Epithelial cell of prostate (primary cell): ENCODE data around the gene CCDC92.

Experiments
- DNase-seq: peaks from one replicate; pipeline ENCODE4 v3.0.0-alpha.2; 2011; ENCODE audit warnings: low read depth, low spot score
- H3K27ac ChIP-seq: fragments of 450-650 bp; 2 replicates; pipeline ENCODE4 v1.5.1; 2017; ENCODE audit warnings: mild to moderate bottlenecking

CCDC92 gene, protein sequence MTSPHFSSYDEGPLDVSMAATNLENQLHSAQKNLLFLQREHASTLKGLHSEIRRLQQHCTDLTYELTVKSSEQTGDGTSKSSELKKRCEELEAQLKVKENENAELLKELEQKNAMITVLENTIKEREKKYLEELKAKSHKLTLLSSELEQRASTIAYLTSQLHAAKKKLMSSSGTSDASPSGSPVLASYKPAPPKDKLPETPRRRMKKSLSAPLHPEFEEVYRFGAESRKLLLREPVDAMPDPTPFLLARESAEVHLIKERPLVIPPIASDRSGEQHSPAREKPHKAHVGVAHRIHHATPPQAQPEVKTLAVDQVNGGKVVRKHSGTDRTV

DNA sequence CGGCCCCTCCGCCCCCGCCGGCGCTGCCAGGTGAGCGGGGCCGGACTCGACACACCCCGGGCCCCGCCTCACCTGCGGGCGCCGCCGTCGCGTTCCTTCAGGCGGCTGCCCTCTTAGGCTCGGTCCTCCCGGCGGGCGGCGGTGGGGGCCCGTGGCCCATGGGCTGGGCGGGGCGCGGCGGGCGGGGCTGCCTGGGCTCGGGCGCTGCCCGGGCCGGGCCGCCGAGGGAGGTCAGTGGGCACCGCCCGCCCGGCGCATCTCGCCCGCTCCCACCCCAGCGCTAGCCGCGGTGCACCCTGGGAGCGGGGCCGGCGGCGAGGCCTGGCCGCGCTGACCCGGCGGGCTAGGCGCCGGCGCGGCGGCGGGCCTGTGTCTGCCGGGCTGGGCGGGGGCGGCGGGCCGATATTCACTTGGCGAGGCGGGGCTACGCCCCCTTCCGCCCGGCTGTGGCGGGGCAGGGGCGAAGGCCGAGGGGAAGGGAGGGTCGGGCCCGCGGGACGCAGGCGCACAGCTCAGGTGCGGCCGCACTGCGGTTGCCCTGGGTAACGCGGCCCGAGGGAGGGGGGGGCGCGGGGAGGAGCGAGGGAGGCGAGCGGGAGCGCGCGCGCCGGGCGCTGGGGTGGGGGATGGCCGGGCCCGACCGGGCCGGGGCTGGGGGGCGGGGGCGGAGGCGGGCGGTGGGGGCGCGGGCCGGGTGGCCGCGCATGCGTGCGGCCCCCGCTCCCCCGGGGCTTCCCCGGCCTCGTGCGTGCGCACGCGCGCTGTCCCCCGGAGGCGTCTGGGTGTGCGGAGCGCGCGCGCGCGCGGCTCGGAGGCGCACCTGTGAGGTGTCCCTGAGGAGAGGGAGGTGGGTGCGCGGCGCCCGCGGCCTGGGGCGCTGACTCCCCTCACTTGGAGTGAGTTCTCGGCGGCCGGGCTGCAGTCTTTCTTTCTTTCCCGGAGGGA lies at the start of gene CCDC92, which contains the start of gene ZNF664:
Gene CCDC92 (minus strand): TSS at position 375 of the 945 bp plus-strand sequence. CDS start 28,526 bp downstream, outside the sequence.
Gene ZNF664 (plus strand): TSS at position 759 of the 945 bp plus-strand sequence. CDS start 38,930 bp downstream, outside the sequence.
- peak within 1 kb of the TSS; percentile 86 for H3K27ac ChIP-seq
- DNase-seq, result peak; percentile 45

DNA sequence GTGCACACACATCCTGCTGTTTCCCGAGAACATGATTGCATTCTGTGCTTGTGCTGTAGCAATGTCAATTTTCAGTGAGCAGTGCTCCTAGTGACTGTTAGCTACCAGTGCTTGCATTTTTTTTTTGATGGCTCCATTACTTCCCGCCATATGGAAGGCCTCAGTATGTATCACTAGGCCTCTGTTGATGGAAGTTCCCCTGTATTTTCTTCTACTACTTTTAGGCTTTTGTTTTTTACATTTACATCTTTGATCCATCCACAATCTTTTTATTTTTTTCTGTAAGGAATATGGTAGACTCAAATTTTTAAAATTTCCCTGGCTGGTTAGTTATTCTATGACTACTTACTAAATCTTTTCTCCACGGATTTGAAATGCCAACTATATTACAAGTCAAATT lies 49.5 kb upstream of the CCDC92 start:
- DNase-seq, result no peak
- no peak overlapping the region for H3K27ac ChIP-seq

DNA sequence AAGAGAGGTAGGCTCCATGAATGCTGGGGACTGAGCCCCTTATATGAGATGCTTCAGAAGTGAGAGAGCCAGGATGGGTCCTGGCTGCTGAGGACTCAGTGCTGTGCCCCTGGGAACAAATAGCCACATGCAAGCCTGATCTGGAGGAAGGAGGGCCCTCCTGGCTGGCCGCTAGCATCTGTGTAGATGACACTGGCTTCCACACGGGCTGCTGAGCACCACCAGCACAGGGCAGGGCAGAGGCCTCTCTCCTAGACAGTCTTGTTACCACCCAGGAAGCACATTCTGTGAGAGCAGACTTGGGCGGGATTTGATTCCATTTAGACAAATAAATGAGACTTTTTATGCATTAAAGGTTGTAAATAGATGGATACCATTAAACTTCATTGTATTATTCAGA lies 48.4 kb upstream of the CCDC92 start:
- H3K27ac ChIP-seq, result no peak overlapping the region

DNA sequence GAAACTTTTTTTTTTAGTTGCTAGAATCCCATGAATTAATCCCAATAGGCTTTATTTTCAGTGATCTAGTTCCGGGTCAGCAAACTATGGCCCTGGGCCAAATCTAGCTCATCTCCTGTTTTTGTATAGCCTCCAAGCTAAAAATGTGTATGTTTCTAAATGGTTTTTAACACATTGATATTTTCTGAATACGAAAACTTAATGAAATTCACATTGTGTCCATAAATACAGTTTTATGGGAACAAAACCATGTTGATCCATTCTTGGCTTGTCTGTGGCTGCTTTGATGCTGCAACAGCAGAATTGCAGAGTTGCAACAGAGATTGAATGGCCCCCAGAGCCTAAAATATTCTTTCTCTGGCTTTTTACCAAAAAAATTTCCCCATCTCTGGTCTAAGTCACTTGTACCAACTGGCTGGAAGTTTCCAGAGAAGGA lies 47.9 kb upstream of the CCDC92 start:
- H3K27ac ChIP-seq, result no peak overlapping the region
- no peak for DNase-seq

More for the DNA sequence above, 48.4 kb upstream of the CCDC92 start:
- DNase-seq, result no peak

DNA sequence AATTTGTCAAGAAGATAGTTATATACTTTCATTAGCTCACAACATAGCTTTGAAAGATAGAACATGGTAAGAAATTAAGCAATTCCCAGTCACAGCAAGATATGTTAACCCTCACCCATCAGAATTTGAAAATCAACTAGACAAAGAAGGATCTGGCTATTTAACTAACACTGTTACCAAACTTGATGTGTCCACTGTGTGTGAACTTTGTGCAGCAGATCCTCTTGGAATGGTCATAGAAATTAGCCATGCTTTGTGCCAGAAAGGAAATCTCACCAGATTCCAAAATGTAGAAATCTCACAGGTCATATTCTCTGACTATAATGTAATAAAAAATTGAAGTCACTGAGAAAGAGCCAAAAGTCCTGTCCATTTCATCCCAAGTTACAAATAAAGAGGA lies 46.5 kb upstream of the CCDC92 start:
- no peak for DNase-seq

DNA sequence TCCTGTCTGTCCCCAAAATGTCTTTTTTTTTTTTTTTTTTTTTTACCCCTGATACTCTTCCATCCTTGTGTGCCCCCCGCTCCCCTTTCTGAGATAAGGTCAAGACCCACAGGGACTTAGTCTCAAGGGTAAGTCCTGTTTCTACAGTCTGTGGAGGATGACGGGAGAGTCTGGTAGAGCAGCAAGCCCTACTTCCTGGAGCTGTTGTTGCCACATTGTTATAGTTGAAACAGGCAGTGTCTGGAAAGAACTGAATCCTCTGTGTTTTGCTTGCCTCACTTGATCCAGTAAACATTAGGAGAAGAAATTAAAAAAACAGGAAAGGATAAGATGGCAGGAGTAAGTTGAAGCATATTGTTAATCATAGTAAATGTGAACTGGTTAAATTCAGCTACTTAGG lies 45.9 kb upstream of the CCDC92 start:
- DNase-seq, result no peak
- no peak overlapping the region for H3K27ac ChIP-seq

More for the DNA sequence above, 46.5 kb upstream of the CCDC92 start:
- H3K27ac ChIP-seq, result no peak overlapping the region

DNA sequence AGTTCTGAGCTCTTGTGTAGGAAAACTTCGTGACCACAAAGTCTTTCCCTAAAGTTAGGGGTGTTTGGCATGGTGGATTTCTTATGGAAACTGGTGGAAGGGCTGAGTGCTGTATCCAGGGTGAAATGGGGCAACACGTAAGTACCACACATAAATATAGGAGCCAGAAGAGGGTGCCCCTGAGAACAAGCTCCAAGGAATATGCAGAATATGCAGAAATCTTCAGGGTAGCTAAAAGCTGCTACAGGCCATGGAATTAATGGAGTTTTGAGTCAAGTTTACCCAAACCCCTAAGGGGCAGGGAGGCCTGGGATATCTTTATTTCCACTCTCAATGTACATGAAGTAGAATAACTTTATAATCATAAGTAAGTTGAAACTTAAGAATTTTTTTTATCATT lies 44.4 kb upstream of the CCDC92 start:
- H3K27ac ChIP-seq, result no peak overlapping the region
- DNase-seq, result no peak

DNA sequence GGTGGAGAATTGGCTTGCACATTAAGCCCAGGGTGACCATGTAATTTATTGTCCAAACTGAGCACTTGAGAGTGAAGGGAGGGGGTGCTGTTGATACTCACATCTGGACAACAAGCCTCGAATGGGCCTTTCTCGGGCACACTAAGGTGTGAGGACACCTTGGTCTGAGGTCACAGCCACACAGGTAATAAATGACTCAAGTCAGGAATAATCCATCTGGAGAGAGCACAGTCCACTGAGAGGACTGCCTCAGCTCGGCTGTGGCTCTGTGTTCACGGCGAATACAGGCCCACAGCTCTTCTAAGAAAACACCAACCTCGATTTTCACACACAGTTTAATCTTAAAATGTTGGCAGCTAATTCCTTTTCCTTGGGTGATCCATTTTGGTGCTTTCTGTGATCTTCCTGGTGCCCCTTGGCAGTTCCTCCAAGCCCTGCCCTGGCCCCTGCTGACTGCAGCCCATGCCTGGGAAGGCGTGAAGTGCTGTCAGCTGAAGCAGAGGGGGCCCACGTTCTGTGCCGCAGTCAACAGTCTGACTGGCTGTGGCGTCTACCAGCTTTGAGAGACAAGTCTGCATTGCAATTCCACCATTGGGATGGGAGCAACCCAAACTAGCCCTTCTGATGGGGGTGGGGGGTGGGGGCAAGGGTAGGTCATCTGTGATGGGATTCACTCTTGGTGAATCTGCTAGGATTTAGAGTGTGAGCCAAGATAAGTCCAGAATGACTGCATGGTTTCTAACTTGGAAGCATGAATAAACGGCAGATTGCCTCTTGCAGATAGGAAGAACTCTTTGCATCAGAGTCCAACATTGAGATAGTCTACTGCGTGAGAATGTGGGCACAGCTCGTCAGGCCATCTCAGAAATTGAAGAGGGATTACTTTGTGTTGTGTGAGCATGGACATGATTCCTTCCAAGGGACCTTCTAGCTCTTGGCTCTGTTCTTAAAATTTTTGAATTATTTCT lies 43.1 kb upstream of the CCDC92 start:
- no peak overlapping the region for H3K27ac ChIP-seq
- DNase-seq, result no peak

DNA sequence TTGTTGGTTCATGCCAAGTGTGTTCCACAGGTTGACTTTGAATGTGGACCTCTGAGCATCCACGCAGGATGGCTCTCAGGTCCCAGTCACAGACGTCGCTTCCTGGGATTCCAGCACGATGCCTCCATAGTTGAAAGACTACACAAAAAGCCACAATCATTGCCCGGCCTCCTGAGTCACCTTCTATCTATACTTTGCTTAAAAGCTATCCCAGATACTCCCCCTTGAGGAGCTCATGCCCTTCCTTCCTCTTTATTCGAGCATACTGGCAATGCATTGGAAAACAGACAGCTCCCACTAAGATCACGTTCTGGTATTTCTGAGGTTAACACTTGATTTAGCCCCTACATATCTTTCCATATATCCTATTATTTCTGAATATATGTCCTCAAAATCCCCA lies 40.4 kb upstream of the CCDC92 start:
- H3K27ac ChIP-seq, result no peak overlapping the region
- DNase-seq, result no peak

DNA sequence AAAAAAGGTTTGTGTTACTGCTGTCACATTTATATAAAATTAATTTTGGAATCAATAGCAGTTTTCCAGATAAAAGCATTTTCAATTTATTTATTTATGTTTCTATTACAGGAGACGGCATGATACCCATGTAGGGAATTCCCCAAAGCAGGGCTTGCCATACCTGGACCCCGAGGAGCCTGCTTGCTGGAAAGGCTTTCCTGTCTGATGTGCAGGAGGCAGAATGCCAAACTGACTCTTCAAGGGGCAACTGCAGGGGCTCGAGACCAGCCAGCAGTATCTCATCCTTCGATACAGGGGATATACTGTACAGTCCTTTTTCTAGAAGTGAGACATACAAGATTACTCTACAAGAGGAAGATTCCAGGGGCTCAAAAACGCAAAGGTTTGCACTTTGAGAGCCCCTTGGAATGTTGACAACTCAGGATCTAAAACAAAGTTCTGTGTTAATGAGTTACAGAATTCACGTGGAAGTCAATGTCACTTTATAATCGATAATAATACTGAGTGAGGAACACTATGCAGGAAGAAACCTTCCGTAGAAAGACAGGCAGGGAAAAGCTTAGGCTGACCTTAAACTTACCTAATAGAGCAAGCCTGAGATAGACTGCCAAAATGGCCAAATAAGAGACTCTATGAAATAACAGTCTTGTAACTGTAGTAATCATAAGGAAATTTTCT lies 38.9 kb upstream of the CCDC92 start:
- H3K27ac ChIP-seq, result no peak overlapping the region
- DNase-seq, result no peak

DNA sequence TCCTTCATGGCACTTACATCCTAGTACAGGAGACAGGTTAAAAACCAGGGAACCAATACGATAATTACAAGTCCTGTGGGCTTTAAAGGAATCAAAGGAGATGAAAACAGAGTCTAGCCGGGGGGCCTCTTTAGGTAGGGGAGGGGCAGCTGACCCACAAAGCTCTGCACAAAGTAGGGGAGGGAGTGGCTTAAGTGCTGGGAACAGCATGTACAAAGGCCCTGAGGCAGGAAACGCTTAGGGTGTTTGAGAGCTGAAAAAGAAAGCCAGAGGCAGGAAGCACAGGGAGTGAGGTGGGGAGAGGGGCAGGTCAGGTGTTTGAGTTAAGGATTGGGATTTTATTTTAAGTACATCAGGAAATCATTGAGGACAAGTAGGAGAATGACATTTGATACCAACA lies 38.1 kb upstream of the CCDC92 start:
- H3K27ac ChIP-seq, result no peak overlapping the region
- no peak for DNase-seq

DNA sequence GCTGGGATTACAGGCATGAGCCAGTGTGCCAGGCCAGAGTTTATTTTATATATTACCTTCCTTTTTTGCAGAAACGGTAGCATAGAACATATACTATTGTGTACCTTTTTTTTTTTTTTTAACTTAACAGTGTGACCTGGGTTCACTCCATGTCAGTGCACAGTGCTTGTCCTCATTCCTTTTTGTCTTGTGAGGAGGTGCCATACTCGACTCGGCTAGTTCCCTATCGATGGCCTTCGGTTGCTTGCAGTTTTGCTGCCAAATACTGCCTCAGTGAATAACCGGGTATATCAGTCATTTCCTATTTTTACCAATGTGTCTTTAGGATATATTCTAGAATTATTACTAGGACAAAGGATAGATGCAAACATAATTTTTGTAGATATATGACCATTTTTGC lies 37.1 kb upstream of the CCDC92 start:
- no peak overlapping the region for H3K27ac ChIP-seq
- DNase-seq, result no peak

DNA sequence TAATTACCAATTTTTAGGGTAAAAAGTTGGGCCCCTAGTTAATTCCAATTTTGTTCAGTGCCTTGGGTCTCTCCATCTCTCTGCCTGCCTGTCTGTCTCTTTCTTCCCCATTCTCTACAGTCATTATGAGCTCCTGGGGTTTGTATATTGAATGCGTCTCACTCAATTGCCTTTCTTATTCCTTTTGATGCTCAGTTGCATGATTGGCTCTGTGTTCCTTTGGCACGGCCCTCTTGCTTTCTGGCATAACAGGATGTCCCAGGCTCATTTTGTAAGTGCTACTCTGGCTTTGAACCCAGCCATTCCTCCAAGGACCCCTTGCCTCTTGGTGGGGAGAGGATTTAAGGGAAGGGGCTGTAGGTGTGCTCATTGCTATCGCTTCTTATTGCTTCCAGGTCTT lies 36.0 kb upstream of the CCDC92 start:
- no peak overlapping the region for H3K27ac ChIP-seq
- DNase-seq, result no peak

DNA sequence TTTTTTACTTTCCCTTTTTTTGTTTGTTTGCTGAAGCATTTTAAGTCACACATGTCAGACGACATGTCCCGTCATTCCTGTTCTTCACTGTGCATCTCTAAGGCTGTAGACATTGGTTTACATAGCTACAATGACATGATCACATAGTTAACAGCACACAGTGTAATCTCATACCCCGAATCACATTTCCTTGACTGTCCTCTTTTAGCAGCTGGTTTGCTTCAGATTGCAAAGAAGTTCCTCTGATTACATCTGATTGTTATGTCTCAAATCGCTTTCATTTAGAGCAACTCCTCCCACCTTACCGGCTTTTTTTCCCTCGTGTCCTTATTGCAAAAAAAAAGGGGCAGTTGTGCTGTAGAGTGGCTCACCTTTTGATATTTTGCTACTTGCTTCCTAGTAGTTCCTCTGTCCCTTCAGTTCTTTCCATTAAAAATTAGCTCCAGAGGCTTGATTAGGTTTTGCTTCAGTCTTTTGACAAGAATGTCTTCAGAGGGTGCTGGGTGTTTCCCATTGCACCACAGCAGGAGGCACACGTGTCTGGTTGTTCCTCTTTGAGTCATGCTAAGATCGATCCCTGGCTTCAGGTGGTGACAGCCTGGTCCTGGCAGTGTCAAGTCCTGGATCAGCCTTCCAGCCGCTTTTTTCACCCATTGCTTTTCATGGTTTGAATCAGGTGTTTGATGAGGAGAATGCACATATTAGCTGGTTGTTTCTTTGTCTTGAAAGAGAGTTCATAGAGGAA lies 35.4 kb upstream of the CCDC92 start:
- no peak for DNase-seq
- no peak overlapping the region for H3K27ac ChIP-seq

DNA sequence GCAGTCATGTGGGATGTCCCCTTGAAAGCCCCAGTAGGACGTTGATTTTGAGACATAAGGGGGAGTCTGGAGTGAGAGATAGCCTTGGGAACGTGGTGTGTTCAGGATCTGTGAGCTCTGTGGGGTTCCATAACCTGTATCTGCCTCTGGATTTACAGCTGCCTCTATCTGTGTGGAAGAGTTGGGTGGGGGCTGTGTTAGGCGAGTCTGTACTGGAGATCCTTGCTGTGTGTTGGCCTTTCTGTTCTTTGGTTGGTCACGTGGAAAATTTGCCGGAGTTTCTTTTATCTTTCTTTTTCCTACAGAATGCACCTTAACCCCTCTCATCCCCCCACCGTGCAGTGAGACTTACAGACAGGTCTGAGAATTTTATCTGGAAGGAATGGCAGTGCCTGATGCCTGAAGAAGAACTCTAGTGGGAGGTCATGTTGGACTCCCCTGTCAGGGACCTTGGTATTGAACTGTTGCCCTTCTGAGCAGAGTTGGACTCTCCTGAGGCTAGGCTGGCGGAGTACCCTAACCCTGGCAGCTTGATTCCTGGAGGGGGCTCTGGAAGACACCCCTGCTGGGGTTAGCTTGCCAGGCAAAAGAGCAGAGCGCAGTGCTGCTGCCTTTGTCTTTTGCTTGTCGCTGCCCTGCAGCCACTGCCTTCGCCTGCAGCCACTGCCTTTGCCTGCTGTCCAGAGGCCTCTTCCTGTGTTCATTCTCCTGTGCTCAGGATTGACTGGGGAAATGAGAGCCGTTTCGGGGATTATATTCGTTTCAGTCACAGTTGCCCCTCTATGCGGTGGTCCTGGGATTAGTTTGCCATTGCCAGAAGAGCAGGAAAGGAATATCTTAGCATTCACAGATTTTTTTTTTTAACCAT lies 34.4 kb upstream of the CCDC92 start:
- DNase-seq, result no peak
- H3K27ac ChIP-seq, result no peak overlapping the region

DNA sequence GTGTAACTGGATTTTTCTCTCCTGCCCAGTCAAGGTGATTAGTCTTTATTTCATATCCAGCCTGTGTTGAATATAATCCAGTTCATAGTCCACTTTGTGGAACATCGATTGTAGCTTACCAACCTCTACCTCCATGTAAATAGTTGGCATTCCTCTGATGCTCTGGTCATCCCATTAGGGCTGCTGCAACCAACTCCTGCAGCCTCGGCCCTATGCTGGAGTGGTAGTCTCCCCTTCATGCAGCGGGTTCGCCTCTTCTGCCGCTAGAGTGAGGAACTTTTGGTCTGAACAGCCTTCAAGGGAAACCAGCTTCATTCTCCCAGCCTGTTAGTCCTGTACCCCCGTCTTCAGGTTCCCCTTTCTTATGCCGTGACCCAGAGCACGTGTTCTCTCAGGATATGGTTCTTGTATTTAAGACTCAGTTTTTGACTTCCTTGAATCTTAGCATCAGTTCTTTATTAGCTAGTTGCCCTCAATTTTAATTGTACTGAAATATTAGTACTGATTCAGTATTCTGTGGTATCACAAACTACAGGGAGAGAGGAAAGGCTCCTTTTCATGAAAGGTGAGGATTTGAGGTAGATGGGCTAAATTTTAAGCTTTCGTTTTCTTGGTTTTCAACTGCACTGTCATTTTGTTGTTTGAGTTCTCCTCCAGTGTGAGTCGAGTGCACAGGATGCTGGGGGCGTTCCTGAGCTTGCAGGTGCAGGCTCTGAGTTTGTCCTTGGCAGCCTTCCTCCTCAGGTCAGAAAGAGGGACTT lies 33.6 kb upstream of the CCDC92 start:
- H3K27ac ChIP-seq, result no peak overlapping the region
- no peak for DNase-seq

DNA sequence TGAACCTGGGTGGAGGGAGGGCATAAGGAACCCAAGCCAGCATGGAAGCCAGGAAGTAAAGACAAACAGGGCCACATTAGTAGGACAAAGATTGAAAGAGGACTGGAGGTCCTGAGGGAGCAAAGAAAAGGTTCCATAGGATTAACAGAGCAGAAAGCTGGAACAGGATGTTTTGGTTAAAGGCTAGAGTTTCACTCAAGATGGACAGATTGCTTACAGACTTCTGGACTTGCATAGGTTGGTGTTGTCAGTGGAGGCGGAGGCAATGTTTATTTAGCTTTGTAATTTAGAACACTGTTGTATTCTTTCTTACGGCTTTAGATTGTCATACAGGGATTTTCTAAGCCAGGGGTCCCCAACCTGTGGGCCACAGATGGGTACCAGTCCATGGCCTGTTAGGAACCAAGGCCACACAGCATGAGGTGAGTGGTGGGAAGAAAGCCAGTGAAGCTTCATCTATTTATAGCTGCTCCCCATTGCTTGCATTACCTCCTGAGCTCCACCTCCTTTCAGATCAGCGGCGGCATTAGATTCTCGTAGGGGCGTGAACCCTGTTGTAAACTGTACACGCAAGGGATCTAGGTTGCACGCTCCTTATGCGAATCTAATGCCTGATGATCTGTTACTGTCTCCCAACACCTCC lies 31.7 kb upstream of the CCDC92 start:
- no peak overlapping the region for H3K27ac ChIP-seq
- DNase-seq, result no peak
